LNCAP (cell line): ENCODE data around the gene GABRQ.

Experiments used
- TF ChIP-seq, protein P1 (sequence below): fragments of 450-650 bp; IDR thresholded peaks from 2 replicates; pipeline ENCODE4 v1.5.1; 2017; ENCODE audit warnings: mild to moderate bottlenecking

Gene GABRQ

DNA sequence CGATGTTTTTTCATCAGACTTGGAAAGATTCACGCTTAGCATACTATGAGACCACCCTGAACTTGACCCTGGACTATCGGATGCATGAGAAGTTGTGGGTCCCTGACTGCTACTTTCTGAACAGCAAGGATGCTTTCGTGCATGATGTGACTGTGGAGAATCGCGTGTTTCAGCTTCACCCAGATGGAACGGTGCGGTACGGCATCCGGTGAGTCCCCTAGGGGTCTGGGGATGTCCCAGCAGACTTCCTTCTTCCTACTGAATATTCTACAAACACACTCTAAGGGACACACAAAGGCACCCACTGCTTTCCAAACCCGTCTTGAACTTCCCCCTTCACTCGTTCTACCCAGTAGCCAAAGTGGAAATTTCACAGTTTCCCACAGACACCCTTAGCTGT lies 9.3 kb downstream of the GABRQ start:
- TF ChIP-seq, protein P1, sequence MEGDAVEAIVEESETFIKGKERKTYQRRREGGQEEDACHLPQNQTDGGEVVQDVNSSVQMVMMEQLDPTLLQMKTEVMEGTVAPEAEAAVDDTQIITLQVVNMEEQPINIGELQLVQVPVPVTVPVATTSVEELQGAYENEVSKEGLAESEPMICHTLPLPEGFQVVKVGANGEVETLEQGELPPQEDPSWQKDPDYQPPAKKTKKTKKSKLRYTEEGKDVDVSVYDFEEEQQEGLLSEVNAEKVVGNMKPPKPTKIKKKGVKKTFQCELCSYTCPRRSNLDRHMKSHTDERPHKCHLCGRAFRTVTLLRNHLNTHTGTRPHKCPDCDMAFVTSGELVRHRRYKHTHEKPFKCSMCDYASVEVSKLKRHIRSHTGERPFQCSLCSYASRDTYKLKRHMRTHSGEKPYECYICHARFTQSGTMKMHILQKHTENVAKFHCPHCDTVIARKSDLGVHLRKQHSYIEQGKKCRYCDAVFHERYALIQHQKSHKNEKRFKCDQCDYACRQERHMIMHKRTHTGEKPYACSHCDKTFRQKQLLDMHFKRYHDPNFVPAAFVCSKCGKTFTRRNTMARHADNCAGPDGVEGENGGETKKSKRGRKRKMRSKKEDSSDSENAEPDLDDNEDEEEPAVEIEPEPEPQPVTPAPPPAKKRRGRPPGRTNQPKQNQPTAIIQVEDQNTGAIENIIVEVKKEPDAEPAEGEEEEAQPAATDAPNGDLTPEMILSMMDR: no peak

DNA sequence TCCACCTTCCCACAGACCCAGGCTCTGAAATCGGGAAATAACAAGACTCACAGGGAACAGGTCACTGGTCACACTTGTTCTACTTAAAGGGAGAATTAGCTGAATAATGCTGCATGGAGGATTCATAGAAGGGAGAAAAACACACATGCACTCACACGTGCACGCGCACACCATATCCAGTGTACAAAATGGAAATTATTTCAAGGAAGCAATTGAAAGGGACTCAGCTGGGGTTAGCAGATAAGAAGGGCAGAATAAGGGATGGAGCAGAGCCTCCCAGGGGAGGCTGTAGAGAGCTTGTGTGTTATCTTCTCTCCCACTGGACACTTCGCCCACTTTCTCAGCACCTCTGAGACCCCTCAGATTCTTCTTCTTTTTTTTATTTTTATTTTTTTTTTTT lies 10.3 kb downstream of the GABRQ start:
- TF ChIP-seq, protein P1: no peak

DNA sequence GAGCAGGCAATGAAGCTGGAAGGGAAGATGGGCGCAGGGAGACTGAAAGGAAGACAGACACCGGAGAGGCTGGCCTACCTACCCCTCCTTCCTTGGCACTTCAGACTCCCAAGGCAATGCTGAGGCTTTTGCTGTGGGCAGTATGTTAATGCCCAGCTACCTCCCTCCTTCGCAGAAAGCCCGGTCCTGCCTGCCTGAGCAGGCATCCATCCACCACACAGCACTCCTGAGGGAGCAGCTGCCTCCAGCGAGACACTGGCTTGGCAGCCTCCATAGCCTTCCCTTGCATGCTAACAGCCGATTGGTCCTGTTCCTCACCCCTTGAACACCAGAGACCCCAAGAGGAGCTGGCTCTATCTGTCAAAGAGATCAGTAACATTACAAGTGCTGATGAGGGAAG lies 14.4 kb downstream of the GABRQ start:
- TF ChIP-seq, protein P1: no peak

DNA sequence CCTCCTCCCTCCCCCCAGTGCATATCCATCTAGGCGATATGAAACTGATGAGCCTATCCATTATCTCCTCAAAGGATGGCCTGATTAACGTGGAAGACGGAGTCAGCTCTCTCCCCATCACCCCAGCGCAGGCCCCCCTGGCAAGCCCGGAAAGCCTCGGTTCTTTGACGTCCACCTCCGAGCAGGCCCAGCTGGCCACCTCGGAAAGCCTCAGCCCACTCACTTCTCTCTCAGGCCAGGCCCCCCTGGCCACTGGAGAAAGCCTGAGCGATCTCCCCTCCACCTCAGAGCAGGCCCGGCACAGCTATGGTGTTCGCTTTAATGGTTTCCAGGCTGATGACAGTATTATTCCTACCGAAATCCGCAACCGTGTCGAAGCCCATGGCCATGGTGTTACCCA lies 14.8 kb downstream of the GABRQ start:
- TF ChIP-seq, protein P1: no peak

DNA sequence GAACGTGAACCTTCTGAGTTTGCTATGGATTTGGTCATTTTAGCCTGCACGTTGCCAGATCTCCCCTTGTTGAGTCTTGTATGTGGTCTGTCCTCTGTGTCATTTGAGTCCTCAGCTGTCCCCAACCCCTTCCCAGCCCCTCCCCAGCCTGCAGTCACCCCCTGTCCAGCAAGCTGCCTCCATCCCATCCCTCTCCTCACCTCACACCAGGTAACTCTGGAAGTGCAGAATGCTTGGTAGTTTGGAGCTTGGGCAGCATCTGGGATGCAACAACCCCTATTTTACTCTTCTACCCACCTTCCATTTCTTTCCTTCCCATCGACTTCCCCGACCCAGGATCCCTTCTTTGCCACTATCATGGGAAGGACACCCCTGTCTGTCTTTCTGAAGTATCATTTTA lies 18.4 kb downstream of the GABRQ start:
- TF ChIP-seq, protein P1: no peak

DNA sequence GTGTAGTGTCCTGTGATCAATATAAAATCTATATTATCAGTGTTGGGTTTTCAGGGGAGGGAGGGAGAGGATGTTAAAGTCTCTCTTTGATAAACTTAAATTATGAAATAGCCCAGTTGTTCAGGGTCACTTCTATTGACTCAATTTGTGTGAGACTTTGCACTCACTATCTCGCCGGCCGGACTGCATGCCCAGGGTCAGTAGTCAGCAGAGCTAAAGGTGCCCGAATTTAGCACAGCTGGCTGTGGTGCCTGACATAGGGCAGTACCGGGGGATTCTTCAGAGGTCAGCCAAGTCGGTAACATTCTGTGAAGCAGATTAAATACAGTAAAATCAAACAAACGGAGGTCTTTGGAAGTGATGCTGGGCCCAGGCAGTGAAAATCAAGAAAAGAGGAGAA lies 19.2 kb downstream of the GABRQ start:
- TF ChIP-seq, protein P1: no peak

DNA sequence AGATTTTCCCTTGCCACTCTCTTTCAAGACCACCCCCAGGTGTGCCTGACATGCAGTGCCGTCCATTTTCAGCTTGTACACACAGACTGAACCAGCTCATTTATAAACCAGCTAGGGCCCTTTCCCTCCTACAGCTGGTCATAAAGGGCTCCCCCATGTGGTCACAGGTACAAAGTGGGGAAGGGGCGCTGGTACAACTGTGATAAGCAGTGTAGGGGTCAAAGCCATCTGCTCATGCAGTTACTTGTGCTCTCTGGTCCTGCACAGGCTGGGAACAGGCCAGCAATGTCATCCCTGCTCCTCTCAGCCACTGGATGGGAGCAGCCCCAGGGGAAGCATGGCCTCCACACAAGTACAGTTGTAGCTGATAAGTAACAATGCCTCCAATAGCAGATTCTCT lies 20.6 kb downstream of the GABRQ start:
- TF ChIP-seq, protein P1: peak; percentile 25; the same call in 1 of the 2 replicates

DNA sequence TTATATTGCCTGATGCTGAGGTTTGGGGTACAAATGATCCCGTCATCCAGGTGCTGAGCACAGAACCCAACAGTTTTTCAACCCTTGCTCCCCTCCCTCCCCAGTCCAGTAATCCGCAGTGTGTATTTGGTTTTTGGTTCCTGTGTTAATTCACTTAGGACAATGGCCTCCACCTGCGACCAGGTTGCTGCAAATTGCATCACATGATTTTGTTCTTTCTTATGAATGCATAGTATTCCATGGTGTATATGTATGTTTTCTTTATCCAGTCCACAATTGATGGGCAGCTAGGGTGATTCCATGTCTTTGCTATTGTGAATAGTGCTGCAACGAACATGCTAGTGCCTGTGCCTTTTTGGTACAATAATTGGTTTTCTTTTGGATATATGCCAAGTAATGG lies 25.4 kb downstream of the GABRQ start:
- TF ChIP-seq, protein P1: no peak
